ENCODE measurements around the gene EPM2AIP1. TPM values are rescaled to one million over a fixed set of nuclear protein-coding genes. Genes with fewer than 3 reads are reported as not detected.
A peak's percentile ranks its signal among the peaks of the same experiment; 100 is the strongest.

The EPM2AIP1 gene
- total and polyA plus RNA-seq, 9 of the 15 experiments (the other 6 are each of a cell fraction or from before 2014, with no cell fraction given), result 6.7 to 44.8 (median 25.2) TPM

- TF ChIP-seq ZNF778 (CRISPR knock-in tag; IDR thresholded peaks at IDR 0.05) (no peak), ZNF12 (CRISPR knock-in tag; IDR thresholded peaks at IDR 0.05) (peak; percentile 86; the same call in 1 of the 2 replicates), SREBF1 (IDR thresholded peaks at IDR 0.05; ENCODE audit: borderline replicate concordance, low read depth, low read length) (0 out of 2 replicates have a peak, but pooled peaks have one; percentile 76), KLF6 (CRISPR knock-in tag; IDR thresholded peaks at IDR 0.05; ENCODE audit: borderline replicate concordance) (peak; percentile 52; the same call in 1 of the 2 replicates), ZNF75A (CRISPR knock-in tag; IDR thresholded peaks at IDR 0.05) (no peak), POLR2H (tag; IDR thresholded peaks at IDR 0.05; ENCODE audit: low read depth) (peak; percentile 91), E2F4 (CRISPR knock-in tag; IDR thresholded peaks at IDR 0.05; ENCODE audit: low read depth) (peak; percentile 72; the same call in 1 of the 2 replicates), MXI1 (IDR thresholded peaks at IDR 0.05; ENCODE audit: low read depth, low read length) (no peak), ESRRA (IDR thresholded peaks at IDR 0.05; ENCODE audit: borderline replicate concordance, low read depth) (peak; percentile 7; the same call in 1 of the 2 replicates), ZNF431 (CRISPR knock-in tag; IDR thresholded peaks at IDR 0.05) (peak; percentile 61; the same call in 1 of the 2 replicates), FOXJ3 (CRISPR knock-in tag; IDR thresholded peaks at IDR 0.05) (no peak), ZNF263 (CRISPR knock-in tag; IDR thresholded peaks at IDR 0.05; ENCODE audit: borderline replicate concordance) (peak; percentile 71; the same call in 1 of the 2 replicates), PHB (CRISPR knock-in tag; IDR thresholded peaks at IDR 0.05) (peak; percentile 76; the same call in 1 of the 2 replicates), NFATC3 (IDR thresholded peaks at IDR 0.05) (no peak), NFIC (IDR thresholded peaks at IDR 0.05) (peak; percentile 53), PREB (CRISPR knock-in tag; IDR thresholded peaks at IDR 0.05) (peak; percentile 94), FOXK1 (CRISPR knock-in tag; IDR thresholded peaks at IDR 0.05; ENCODE audit: borderline replicate concordance) (peak; percentile 95), SP1 (CRISPR knock-in tag; IDR thresholded peaks at IDR 0.05) (peak; percentile 56; the same call in 1 of the 2 replicates)
- TF ChIP-seq, protein P1, sequence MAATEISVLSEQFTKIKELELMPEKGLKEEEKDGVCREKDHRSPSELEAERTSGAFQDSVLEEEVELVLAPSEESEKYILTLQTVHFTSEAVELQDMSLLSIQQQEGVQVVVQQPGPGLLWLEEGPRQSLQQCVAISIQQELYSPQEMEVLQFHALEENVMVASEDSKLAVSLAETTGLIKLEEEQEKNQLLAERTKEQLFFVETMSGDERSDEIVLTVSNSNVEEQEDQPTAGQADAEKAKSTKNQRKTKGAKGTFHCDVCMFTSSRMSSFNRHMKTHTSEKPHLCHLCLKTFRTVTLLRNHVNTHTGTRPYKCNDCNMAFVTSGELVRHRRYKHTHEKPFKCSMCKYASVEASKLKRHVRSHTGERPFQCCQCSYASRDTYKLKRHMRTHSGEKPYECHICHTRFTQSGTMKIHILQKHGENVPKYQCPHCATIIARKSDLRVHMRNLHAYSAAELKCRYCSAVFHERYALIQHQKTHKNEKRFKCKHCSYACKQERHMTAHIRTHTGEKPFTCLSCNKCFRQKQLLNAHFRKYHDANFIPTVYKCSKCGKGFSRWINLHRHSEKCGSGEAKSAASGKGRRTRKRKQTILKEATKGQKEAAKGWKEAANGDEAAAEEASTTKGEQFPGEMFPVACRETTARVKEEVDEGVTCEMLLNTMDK (IDR thresholded peaks at IDR 0.05; ENCODE audit: borderline replicate concordance, insufficient read depth, low read depth, low read length, poor library complexity, severe bottlenecking), result no peak
- TF ChIP-seq, protein P2, sequence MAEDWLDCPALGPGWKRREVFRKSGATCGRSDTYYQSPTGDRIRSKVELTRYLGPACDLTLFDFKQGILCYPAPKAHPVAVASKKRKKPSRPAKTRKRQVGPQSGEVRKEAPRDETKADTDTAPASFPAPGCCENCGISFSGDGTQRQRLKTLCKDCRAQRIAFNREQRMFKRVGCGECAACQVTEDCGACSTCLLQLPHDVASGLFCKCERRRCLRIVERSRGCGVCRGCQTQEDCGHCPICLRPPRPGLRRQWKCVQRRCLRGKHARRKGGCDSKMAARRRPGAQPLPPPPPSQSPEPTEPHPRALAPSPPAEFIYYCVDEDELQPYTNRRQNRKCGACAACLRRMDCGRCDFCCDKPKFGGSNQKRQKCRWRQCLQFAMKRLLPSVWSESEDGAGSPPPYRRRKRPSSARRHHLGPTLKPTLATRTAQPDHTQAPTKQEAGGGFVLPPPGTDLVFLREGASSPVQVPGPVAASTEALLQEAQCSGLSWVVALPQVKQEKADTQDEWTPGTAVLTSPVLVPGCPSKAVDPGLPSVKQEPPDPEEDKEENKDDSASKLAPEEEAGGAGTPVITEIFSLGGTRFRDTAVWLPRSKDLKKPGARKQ (CRISPR knock-in tag; IDR thresholded peaks at IDR 0.05), result no peak
- TF ChIP-seq, protein P3, sequence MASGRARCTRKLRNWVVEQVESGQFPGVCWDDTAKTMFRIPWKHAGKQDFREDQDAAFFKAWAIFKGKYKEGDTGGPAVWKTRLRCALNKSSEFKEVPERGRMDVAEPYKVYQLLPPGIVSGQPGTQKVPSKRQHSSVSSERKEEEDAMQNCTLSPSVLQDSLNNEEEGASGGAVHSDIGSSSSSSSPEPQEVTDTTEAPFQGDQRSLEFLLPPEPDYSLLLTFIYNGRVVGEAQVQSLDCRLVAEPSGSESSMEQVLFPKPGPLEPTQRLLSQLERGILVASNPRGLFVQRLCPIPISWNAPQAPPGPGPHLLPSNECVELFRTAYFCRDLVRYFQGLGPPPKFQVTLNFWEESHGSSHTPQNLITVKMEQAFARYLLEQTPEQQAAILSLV (tag; IDR thresholded peaks at IDR 0.05), result no peak
Measured at GRCh38 chr3:36992806-36993325, at the start of gene EPM2AIP1 (continued).
